Panc1 (cell line): ENCODE measurements around the gene GALNT14. TPM values are rescaled to one million over a fixed set of nuclear protein-coding genes. Genes with fewer than 3 reads are reported as not detected.

Source experiments
- ATAC-seq: fragments of 200-7000 bp; cut with Tn5 transposase; 2 replicates; pipeline ENCODE4 v1.9.1; 2020; ENCODE audit warnings: mild to moderate bottlenecking, moderate library complexity
- BruUV-seq: library from RNA; stranded (reverse); fragments of 400-500 nt; replicated peaks from 2 replicates; lab custom pipeline; 2021; lab: Mats Ljungman, UMichigan
- CTCF ChIA-PET: fragments of 300-600 bp; sonication (Branson Sonifier 250); formaldehyde crosslinking; loops from one replicate; lab custom pipeline; 2022; ENCODE audit warnings: antibody characterized with exemption; lab: Charles Lee
- POLR2A ChIA-PET: fragments of 300-600 bp; sonication (Branson Sonifier 250); formaldehyde crosslinking; loops from one replicate; lab custom pipeline; 2022; ENCODE audit warnings: antibody characterized with exemption; lab: Charles Lee
- DNase-seq: peaks from one replicate; pipeline ENCODE4 v3.0.0-alpha.2; 2010; ENCODE audit warnings: low read depth, low spot score
- H3K27ac ChIP-seq: 2 replicates; pipeline ENCODE4 v1.5.1; 2011; ENCODE audit warnings: mild to moderate bottlenecking, low read length, inconsistent platforms
- H3K27me3 ChIP-seq: fragments of 200-500 bp; sonication (Bioruptor generic); 2 replicates; pipeline ENCODE4 v1.6.0; 2014; ENCODE audit warnings: low read length, inconsistent platforms; ENCODE audit not compliant: control insufficient read depth, insufficient read depth
- H3K36me3 ChIP-seq: fragments of 200-500 bp; sonication (Bioruptor generic); 2 replicates; pipeline ENCODE4 v1.5.1; 2014; ENCODE audit warnings: inconsistent platforms, mild to moderate bottlenecking, low read length, moderate library complexity; ENCODE audit not compliant: control insufficient read depth, insufficient read depth
- H3K4me1 ChIP-seq: 2 replicates; pipeline ENCODE4 v1.5.1; 2011; ENCODE audit warnings: inconsistent platforms, mild to moderate bottlenecking, low read length, moderate library complexity; ENCODE audit not compliant: control insufficient read depth, insufficient read depth
- H3K4me3 ChIP-seq, 2 experiments: 2 replicates each; pipeline ENCODE4 v1.5.1; 2011 to 2012; ENCODE audit warnings: low read depth in 2 of 2, low read length in 2 of 2, mild to moderate bottlenecking in 2 of 2, inconsistent platforms in 1 of 2, moderate library complexity in 1 of 2
- H3K9me3 ChIP-seq: fragments of 200-500 bp; sonication (Bioruptor generic); 2 replicates; pipeline ENCODE4 v1.5.1; 2014; ENCODE audit warnings: low read depth, mild to moderate bottlenecking, inconsistent platforms, low read length, moderate library complexity; ENCODE audit not compliant: control insufficient read depth, insufficient read depth
- CTCF ChIP-seq: fragments of 450-650 bp; IDR thresholded peaks from 2 replicates; pipeline ENCODE4 v1.5.1; 2017; ENCODE audit warnings: mild to moderate bottlenecking
- POLR2AphosphoS5 ChIP-seq: IDR thresholded peaks from 2 replicates; pipeline ENCODE4 v1.6.1; 2012; ENCODE audit warnings: mild to moderate bottlenecking, low read depth, low read length, moderate library complexity
- REST ChIP-seq, 2 experiments: IDR thresholded peaks; 2 replicates each; pipeline ENCODE4 v1.6.1; 2011 to 2012; ENCODE audit warnings: low read depth in 2 of 2, control low read depth in 1 of 2, low read length in 1 of 2, mild to moderate bottlenecking in 1 of 2, moderate library complexity in 1 of 2; ENCODE audit not compliant: insufficient read depth in 1 of 2
- SIN3A ChIP-seq: IDR thresholded peaks from 2 replicates; pipeline ENCODE4 v1.6.1; 2012; ENCODE audit warnings: low read depth, mild to moderate bottlenecking, low read length, moderate library complexity, borderline replicate concordance; ENCODE audit not compliant: insufficient read depth
- TCF7L2 ChIP-seq: IDR thresholded peaks from 2 replicates; pipeline ENCODE4 v1.6.1; 2011; ENCODE audit warnings: mild to moderate bottlenecking, low read depth, low read length, inconsistent platforms
- in situ Hi-C: cut with HindIII; loops from 2 replicates; pipeline ENCODE4 v1.10.0; 2016; ENCODE audit warnings: low sequenced_read_pairs, low pct_unique_long_range_greater_than_20kb
- intact Hi-C: fragments of 100-400 bp; cut with micrococcal nuclease; formaldehyde crosslinking; loops from one replicate; pipeline ENCODE4 v1.10.0; 2022; ENCODE audit not compliant: unreplicated experiment
- total RNA-seq: library from RNA; stranded (reverse); gene quantifications from one replicate; pipeline ENCODE4 v1.2.1, GENCODE V29; 2021; ENCODE audit not compliant: unreplicated experiment

The GALNT14 gene
- total RNA-seq, 1 experiment from 2014 or later, result 0.67 TPM

GRCh38 chr2:30958918-30959265, 179.3 kb downstream of the GALNT14 start:
- H3K4me3 ChIP-seq, result no peak overlapping the region
- POLR2A ChIA-PET, result no interaction called here
- no TSS peak for BruUV-seq
- H3K27ac ChIP-seq, result no peak overlapping the region
- no peaks in the 10 kb centered on the region; the same call in 1 of the 2 replicates for H3K36me3 ChIP-seq
- in situ Hi-C loops (no loop called here), intact Hi-C loops (no loop called here)
- DNase-seq (no peak), ATAC-seq (no peak)
- TF ChIP-seq CTCF (no peak), SIN3A (no peak), TCF7L2 (no peak)
- CTCF ChIA-PET, result no interaction called here
- H3K9me3 ChIP-seq, result no peaks in the 10 kb centered on the region
- H3K27me3 ChIP-seq, result no peaks in the 10 kb centered on the region; the same call in 1 of the 2 replicates
- H3K4me1 ChIP-seq, result no peaks in the 10 kb centered on the region

GRCh38 chr2:30958193-30958917, 179.9 kb downstream of the GALNT14 start:
- Histone ChIP-seq H3K9me3 (no peaks in the 10 kb centered on the region), H3K4me1 (no peaks in the 10 kb centered on the region), H3K27me3 (no peaks in the 10 kb centered on the region; the same call in 1 of the 2 replicates), H3K36me3 (no peaks in the 10 kb centered on the region; the same call in 1 of the 2 replicates), H3K27ac (no peak overlapping the region), H3K4me3 (no peak overlapping the region)
- DNase-seq (no peak), ATAC-seq (no peak)
- BruUV-seq, result no TSS peak
- intact Hi-C loops, result no loop called here
- TF ChIP-seq TCF7L2 (no peak), POLR2AphosphoS5 (no peak), SIN3A (no peak), CTCF (no peak), REST (IDR thresholded peaks at IDR 0.05; ENCODE audit: insufficient read depth in 1 of 2, low read depth in 2 of 2, low read length in 1 of 2) (no peak)
- in situ Hi-C loops, result no loop called here
- POLR2A ChIA-PET, result no interaction called here
- CTCF ChIA-PET, result no interaction called here
